Measurements from ENCODE around the gene TSC2. TPM values are rescaled to one million over a fixed set of nuclear protein-coding genes. Genes with fewer than 3 reads are reported as not detected.

Gene TSC2
- total and polyA plus RNA-seq, 2 of the 13 experiments (the other 11 are each of a cell fraction or from before 2014, with no cell fraction given) = 19.6 to 40.4 TPM

DNA sequence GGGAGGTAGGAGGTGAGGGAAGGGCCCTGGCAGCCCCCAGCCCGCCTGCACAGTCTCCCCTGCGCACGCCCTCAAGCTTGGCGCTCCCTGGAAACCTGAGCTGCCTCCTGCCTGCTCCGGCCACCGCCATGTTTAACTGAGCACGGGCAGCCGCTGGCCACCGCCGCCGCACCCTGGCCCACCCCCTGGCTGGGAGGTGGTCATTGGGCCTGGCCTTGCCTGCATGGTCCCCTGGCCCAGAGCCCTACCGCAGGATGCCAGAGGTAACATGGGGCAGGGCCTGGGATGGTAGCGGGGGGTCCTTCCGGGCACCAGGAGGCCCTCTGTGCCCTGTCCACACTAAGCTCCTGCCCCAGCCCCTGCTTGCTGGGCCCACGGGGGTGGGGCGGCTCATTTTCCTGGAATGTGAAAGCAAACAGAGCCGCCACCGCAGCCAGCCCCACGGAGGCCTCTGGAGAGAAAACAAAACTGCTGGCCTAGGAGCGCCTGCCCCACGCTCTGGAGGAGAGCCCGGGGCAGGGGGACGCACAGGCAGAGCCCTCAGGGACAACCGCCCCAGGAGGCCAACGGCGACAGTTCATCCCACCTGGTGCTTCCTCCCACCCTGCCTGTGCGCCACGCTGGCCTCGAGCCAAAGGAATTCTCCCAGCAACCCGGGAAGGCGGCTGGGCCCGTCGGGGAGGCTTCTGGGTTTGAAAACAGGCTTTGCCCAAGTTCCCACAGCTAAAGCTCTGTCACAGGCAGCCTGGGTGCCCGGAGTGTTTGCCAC is 12.2 kb upstream of the TSC2 start (continued):
- TF ChIP-seq ZBTB20 (CRISPR knock-in tag; IDR thresholded peaks at IDR 0.05; ENCODE audit: borderline replicate concordance, low read depth) (no peak), ELF3 (CRISPR knock-in tag; IDR thresholded peaks at IDR 0.05) (0 out of 2 replicates have a peak, but pooled peaks have one; percentile 52), NAIF1 (CRISPR knock-in tag; IDR thresholded peaks at IDR 0.05; ENCODE audit: borderline replicate concordance) (no peak; the same call in 1 of the 2 replicates), ZNF557 (CRISPR knock-in tag; IDR thresholded peaks at IDR 0.05) (no peak), MATR3 (CRISPR knock-in tag; IDR thresholded peaks at IDR 0.05) (no peak), HOXA7 (CRISPR knock-in tag; IDR thresholded peaks at IDR 0.05) (no peak), GABPB1 (CRISPR knock-in tag; IDR thresholded peaks at IDR 0.05) (peak; percentile 79), RARA (CRISPR knock-in tag; IDR thresholded peaks at IDR 0.05) (peak; percentile 85)
- TF ChIP-seq, protein P1, sequence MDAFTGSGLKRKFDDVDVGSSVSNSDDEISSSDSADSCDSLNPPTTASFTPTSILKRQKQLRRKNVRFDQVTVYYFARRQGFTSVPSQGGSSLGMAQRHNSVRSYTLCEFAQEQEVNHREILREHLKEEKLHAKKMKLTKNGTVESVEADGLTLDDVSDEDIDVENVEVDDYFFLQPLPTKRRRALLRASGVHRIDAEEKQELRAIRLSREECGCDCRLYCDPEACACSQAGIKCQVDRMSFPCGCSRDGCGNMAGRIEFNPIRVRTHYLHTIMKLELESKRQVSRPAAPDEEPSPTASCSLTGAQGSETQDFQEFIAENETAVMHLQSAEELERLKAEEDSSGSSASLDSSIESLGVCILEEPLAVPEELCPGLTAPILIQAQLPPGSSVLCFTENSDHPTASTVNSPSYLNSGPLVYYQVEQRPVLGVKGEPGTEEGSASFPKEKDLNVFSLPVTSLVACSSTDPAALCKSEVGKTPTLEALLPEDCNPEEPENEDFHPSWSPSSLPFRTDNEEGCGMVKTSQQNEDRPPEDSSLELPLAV (CRISPR knock-in tag; conservative IDR thresholded peaks at IDR 0.05; ENCODE audit: low read depth) = no peak
- TF ChIP-seq, protein P2, sequence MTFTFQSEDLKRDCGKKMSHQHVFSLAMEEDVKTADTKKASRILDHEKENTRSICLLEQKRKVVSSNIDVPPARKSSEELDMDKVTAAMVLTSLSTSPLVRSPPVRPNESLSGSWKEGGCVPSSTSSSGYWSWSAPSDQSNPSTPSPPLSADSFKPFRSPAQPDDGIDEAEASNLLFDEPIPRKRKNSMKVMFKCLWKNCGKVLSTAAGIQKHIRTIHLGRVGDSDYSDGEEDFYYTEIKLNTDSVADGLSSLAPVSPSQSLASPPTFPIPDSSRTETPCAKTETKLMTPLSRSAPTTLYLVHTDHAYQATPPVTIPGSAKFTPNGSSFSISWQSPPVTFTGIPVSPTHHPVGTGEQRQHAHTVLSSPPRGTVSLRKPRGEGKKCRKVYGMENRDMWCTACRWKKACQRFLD (CRISPR knock-in tag; IDR thresholded peaks at IDR 0.05; ENCODE audit: borderline replicate concordance) = no peak
- TF ChIP-seq, protein P3, sequence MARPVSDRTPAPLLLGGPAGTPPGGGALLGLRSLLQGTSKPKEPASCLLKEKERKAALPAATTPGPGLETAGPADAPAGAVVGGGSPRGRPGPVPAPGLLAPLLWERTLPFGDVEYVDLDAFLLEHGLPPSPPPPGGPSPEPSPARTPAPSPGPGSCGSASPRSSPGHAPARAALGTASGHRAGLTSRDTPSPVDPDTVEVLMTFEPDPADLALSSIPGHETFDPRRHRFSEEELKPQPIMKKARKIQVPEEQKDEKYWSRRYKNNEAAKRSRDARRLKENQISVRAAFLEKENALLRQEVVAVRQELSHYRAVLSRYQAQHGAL (CRISPR knock-in tag; IDR thresholded peaks at IDR 0.05; ENCODE audit: not compliant biosample characterization) = no peak
- TF ChIP-seq, protein P4, sequence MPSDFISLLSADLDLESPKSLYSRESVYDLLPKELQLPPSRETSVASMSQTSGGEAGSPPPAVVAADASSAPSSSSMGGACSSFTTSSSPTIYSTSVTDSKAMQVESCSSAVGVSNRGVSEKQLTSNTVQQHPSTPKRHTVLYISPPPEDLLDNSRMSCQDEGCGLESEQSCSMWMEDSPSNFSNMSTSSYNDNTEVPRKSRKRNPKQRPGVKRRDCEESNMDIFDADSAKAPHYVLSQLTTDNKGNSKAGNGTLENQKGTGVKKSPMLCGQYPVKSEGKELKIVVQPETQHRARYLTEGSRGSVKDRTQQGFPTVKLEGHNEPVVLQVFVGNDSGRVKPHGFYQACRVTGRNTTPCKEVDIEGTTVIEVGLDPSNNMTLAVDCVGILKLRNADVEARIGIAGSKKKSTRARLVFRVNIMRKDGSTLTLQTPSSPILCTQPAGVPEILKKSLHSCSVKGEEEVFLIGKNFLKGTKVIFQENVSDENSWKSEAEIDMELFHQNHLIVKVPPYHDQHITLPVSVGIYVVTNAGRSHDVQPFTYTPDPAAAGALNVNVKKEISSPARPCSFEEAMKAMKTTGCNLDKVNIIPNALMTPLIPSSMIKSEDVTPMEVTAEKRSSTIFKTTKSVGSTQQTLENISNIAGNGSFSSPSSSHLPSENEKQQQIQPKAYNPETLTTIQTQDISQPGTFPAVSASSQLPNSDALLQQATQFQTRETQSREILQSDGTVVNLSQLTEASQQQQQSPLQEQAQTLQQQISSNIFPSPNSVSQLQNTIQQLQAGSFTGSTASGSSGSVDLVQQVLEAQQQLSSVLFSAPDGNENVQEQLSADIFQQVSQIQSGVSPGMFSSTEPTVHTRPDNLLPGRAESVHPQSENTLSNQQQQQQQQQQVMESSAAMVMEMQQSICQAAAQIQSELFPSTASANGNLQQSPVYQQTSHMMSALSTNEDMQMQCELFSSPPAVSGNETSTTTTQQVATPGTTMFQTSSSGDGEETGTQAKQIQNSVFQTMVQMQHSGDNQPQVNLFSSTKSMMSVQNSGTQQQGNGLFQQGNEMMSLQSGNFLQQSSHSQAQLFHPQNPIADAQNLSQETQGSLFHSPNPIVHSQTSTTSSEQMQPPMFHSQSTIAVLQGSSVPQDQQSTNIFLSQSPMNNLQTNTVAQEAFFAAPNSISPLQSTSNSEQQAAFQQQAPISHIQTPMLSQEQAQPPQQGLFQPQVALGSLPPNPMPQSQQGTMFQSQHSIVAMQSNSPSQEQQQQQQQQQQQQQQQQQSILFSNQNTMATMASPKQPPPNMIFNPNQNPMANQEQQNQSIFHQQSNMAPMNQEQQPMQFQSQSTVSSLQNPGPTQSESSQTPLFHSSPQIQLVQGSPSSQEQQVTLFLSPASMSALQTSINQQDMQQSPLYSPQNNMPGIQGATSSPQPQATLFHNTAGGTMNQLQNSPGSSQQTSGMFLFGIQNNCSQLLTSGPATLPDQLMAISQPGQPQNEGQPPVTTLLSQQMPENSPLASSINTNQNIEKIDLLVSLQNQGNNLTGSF (CRISPR knock-in tag; IDR thresholded peaks at IDR 0.05) = no peak
- TF ChIP-seq, protein P5, sequence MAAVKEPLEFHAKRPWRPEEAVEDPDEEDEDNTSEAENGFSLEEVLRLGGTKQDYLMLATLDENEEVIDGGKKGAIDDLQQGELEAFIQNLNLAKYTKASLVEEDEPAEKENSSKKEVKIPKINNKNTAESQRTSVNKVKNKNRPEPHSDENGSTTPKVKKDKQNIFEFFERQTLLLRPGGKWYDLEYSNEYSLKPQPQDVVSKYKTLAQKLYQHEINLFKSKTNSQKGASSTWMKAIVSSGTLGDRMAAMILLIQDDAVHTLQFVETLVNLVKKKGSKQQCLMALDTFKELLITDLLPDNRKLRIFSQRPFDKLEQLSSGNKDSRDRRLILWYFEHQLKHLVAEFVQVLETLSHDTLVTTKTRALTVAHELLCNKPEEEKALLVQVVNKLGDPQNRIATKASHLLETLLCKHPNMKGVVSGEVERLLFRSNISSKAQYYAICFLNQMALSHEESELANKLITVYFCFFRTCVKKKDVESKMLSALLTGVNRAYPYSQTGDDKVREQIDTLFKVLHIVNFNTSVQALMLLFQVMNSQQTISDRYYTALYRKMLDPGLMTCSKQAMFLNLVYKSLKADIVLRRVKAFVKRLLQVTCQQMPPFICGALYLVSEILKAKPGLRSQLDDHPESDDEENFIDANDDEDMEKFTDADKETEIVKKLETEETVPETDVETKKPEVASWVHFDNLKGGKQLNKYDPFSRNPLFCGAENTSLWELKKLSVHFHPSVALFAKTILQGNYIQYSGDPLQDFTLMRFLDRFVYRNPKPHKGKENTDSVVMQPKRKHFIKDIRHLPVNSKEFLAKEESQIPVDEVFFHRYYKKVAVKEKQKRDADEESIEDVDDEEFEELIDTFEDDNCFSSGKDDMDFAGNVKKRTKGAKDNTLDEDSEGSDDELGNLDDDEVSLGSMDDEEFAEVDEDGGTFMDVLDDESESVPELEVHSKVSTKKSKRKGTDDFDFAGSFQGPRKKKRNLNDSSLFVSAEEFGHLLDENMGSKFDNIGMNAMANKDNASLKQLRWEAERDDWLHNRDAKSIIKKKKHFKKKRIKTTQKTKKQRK (IDR thresholded peaks at IDR 0.05; ENCODE audit: low read length) = no peak
- TF ChIP-seq, protein P6, sequence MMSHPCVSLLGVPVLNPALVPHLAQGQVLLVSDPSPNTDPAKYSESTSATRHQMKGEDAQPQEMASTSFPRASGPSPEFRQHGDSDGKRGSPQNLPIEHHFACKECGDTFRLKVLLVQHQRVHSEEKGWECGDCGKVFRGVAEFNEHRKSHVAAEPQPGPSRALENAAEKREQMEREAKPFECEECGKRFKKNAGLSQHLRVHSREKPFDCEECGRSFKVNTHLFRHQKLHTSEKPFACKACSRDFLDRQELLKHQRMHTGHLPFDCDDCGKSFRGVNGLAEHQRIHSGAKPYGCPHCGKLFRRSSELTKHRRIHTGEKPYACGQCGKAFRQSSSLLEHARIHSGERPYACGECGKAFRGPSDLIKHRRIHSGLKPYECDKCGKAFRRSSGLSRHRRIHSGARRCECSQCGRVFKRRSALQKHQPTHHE (CRISPR knock-in tag; IDR thresholded peaks at IDR 0.05; ENCODE audit: borderline replicate concordance) = peak; percentile 83
